GM12875 (cell line): ENCODE measurements around the gene CDC42BPG.

Experiments used
- H3K4me3 ChIP-seq: one replicate; pipeline ENCODE4 v1.5.1; 2011; ENCODE audit warnings: low read depth, low read length, control low read depth
- TF ChIP-seq, protein P1 (sequence below): IDR thresholded peaks from 2 replicates; pipeline ENCODE4 v1.5.1; 2011; ENCODE audit warnings: low read depth, mild to moderate bottlenecking, control low read depth, inconsistent platforms, low read length, moderate library complexity, borderline replicate concordance; ENCODE audit not compliant: insufficient read depth

Gene CDC42BPG

DNA sequence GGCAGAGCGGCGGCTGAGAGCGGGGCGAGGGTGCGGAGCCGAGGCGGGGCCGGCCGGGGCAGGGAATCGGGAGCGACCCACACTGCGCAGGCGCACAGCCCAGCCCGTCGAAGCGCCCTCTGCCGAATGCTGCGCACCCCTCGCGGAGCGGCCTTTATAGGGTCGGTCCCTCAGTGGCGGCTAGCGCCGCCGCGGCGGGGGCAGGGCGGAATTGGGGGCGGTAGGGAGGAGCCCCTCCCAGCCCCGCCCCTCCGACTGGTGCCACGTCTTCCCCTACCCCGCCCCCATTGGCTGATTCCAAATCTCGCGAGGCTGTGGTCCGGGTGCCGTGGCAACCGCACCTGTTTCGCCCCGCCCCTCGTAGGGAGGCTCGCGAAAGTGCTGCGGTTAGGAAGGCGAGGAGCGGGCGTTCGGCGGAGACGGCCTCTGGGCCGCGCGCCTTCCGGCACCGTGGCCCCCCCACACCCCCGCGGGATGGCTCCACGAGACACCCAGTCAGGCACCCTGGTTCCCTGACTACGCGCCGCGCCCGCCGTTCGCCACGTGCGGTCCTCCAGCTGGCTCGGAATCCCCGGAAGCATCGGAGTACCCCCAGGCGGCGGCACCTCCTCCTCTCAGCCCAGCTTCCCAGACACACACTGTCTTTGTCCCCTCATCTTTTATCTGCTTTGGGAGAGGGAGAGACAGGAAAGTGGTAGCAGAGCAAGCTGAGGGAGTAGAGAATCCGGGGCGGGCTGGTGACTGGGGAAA is 34.2 kb upstream of the CDC42BPG start, which contains the start of gene EHD1:
Gene EHD1, minus strand, starts transcription at position 128 of the 750 bp plus-strand sequence. CDS start 157 bp downstream, outside the sequence.
- H3K4me3 ChIP-seq: peak within 1 kb of the TSS; percentile 90
- TF ChIP-seq, protein P1, sequence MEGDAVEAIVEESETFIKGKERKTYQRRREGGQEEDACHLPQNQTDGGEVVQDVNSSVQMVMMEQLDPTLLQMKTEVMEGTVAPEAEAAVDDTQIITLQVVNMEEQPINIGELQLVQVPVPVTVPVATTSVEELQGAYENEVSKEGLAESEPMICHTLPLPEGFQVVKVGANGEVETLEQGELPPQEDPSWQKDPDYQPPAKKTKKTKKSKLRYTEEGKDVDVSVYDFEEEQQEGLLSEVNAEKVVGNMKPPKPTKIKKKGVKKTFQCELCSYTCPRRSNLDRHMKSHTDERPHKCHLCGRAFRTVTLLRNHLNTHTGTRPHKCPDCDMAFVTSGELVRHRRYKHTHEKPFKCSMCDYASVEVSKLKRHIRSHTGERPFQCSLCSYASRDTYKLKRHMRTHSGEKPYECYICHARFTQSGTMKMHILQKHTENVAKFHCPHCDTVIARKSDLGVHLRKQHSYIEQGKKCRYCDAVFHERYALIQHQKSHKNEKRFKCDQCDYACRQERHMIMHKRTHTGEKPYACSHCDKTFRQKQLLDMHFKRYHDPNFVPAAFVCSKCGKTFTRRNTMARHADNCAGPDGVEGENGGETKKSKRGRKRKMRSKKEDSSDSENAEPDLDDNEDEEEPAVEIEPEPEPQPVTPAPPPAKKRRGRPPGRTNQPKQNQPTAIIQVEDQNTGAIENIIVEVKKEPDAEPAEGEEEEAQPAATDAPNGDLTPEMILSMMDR: peak; percentile 66

DNA sequence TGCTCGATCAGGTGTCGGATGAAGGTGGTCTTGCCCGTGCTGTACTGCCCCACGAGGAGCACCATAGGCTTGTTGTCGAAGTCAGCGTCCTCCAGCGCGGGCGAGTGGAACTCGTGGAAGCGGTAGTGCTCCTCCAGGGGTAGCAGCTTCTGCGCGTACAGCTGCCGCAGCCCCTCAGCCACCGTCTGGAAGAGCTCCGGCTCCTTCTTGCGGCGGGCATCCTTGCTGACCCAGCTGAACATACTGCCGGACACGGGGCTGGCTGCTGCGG is 33.7 kb upstream of the CDC42BPG start:
- peak overlapping the region; percentile 90 for H3K4me3 ChIP-seq

DNA sequence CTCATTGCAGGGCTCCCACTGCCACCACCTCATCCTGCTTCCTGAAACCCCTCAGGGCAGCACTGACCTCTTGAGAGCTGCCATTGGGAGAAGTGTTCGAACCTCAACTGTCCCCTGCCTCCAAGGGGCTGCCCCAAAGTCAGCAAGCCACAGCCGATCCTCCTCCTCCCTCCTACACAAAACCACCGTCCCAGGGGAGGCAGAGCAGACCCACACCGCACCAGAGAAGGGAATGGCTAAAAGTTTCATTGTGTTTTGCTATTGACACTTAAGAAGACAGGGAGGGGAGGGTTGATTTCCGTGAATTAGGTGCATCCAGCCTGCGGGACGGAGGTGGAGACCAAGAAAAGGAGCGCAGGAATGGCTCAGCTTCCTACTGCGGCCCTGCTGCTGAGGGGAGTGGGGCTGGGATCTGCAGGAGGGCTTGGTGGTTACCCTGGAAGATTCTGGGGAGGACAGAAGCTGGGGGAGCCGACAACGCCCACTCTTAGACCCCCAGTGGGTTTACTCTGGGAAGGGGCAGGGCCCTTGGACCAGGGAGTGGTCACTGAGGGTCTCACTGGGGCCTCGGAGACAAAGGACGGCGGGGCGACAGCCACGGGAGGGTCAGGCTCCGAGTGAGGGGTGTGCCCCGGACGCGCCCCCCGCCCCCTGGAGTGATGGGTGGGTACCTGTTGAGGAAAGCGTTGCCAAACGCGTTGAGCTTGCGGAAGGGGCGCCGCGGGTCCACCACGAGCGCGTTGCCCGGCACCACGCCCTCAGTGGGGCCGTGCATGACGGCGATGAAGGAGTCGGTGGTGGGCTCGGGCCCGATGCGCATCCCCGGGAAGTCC is 33.2 kb upstream of the CDC42BPG start:
- peak overlapping the region; percentile 90 for H3K4me3 ChIP-seq
- TF ChIP-seq, protein P1: no peak

More for the DNA sequence above, 33.7 kb upstream of the CDC42BPG start:
- TF ChIP-seq, protein P1: no peak

DNA sequence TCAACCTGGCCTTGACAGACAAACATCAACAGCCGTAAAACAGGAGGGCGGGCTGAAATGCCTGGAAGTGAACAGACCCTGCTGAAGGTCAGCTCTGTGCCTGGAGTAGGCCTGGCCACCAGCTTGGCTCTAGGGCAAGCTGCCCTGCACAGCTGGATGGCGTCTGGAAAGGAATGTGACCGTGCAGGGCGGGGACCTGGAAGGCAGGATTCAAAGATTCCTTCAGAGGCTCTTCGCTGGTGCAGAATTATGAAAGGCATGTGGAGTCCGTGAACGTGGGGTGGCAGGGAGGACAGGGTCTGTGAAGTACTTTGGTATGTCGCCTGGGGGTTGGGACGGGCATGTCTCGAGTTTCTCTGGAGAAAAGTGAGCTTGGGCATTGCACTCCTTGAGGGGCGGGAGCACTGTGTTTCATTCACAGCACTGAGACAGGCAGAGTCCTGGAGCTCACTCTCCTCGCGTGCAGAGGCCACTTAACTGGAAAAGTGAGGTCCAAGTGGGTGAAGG is 32.4 kb upstream of the CDC42BPG start:
- peak overlapping the region; percentile 90 for H3K4me3 ChIP-seq
- TF ChIP-seq, protein P1: no peak

DNA sequence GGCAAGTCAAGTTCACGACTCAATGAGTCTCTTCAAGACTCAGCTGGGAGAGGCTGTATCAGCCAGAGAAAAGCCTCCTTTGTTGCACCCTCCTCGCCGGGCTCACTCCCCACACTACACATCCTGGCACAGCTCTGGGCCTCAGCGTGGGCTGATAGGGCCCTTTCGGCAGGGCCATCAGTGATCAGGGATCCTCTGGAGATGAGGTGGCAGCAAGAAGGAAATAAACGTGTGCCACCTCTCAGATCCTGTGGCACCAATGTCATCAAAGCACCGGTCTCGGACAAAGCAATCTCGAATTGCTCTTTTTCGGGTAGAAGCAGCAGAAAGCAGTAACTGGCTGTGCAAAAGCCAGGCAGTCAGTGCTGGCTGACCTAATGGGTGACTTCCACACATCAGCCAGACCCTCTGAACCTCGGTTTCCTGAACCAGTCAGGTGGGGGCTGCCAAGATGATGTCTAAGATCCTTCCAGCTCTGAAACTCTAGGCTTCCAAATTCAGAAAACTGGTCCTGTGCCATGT is 31.8 kb upstream of the CDC42BPG start:
- TF ChIP-seq, protein P1: no peak

DNA sequence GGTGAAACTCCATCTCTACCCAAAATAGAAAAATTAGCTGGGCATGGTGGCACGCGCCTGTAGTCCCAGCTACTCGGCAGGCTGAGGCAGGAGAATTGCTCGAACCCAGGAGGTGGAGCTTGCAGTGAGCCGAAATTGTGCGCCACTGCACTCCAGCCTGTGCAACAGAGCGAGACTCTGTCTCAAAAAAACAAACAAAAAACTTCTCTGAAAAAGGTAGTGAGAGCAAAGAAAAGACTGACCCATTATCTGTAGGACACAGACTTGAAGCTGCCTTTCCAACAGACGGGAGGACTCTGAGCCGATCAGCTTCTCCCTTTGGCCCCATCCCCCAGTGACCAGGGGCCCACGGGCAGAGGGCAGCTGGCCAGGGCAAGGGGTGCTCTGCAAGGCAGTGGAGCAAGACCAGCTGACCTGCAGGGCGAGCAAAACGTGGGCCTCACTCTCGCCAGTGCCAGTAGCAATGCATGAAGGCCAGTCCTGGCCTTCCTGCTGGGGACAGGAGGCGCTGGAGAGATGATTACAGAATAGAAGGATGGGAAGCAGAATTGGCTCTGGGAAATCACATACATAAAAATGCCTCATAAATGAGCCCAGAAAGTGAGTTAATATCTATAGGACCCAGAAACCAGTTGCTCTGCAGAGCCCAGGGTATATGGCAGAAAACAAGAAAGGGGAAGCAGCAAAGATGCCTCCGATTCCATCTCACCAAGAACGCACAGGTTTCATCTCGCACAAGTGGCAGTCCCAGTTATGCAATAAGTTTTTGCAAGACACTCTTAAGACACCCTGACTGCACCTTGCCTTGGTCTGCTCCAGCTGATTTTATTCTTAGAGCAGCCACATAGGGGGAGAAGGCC is 31.1 kb upstream of the CDC42BPG start:
- TF ChIP-seq, protein P1: no peak
- H3K4me3 ChIP-seq: peak overlapping the region; percentile 90

More for the DNA sequence above, 31.8 kb upstream of the CDC42BPG start:
- peak overlapping the region; percentile 90 for H3K4me3 ChIP-seq
